ENCODE measurements around the gene KRT222.

KRT222 gene

GRCh38 chr17:40680998-40681397 is 16.0 kb upstream of the KRT222 start:
- DNase-seq (ENCODE audit: low read depth) = no peak
- no peak overlapping the region for H3K4me3 ChIP-seq (ENCODE audit: low read length)
- no peak for TF ChIP-seq CTCF (IDR thresholded peaks at IDR 0.05; ENCODE audit: insufficient read depth, low read depth, low read length, missing control alignments)

- DNase-seq (ENCODE audit: low read depth) = no peak
- H3K4me3 ChIP-seq (ENCODE audit: low read length) = no peak overlapping the region
- no peak for TF ChIP-seq CTCF (IDR thresholded peaks at IDR 0.05; ENCODE audit: insufficient read depth, low read depth, low read length, missing control alignments)
These were observed 14.5 kb upstream of the KRT222 start for GRCh38 chr17:40679523-40679907.

GRCh38 chr17:40678902-40679522 is 14.0 kb upstream of the KRT222 start:
- TF ChIP-seq CTCF (IDR thresholded peaks at IDR 0.05; ENCODE audit: insufficient read depth, low read depth, low read length, missing control alignments) = no peak
- H3K4me3 ChIP-seq (ENCODE audit: low read length) = no peak overlapping the region
- DNase-seq (ENCODE audit: low read depth) = peak; percentile 11

GRCh38 chr17:40675905-40676304 is 10.9 kb upstream of the KRT222 start:
- H3K4me3 ChIP-seq (ENCODE audit: low read length) = no peak overlapping the region
- no peak for TF ChIP-seq CTCF (IDR thresholded peaks at IDR 0.05; ENCODE audit: insufficient read depth, low read depth, low read length, missing control alignments)
- no peak for DNase-seq (ENCODE audit: low read depth)

- DNase-seq (ENCODE audit: low read depth) = no peak
These were observed 7.7 kb upstream of the KRT222 start for GRCh38 chr17:40672654-40673053.

GRCh38 chr17:40671282-40671681 is 6.3 kb upstream of the KRT222 start:
- no peak for DNase-seq (ENCODE audit: low read depth)
- no peak overlapping the region for H3K4me3 ChIP-seq (ENCODE audit: low read length)
- no peak for TF ChIP-seq CTCF (IDR thresholded peaks at IDR 0.05; ENCODE audit: insufficient read depth, low read depth, low read length, missing control alignments)

More at GRCh38 chr17:40672654-40673053, 7.7 kb upstream of the KRT222 start:
- H3K4me3 ChIP-seq (ENCODE audit: low read length) = no peak overlapping the region
- no peak for TF ChIP-seq CTCF (IDR thresholded peaks at IDR 0.05; ENCODE audit: insufficient read depth, low read depth, low read length, missing control alignments)

- H3K4me3 ChIP-seq (ENCODE audit: low read length) = no peak overlapping the region
- no peak for DNase-seq (ENCODE audit: low read depth)
- TF ChIP-seq CTCF (IDR thresholded peaks at IDR 0.05; ENCODE audit: insufficient read depth, low read depth, low read length, missing control alignments) = no peak
These were observed 1.4 kb upstream of the KRT222 start for GRCh38 chr17:40666331-40666730.
